GM12878 (cell line): ENCODE measurements around the gene THAP7. TPM values are rescaled to one million over a fixed set of nuclear protein-coding genes. Genes with fewer than 3 reads are reported as not detected.
A peak's percentile ranks its signal among the peaks of the same experiment; 100 is the strongest.

Experiments
- ATAC-seq: fragments of 200-7000 bp; cut with Tn5 transposase; 3 replicates; pipeline ENCODE4 v1.9.1; 2020; ENCODE audit warnings: mild to moderate bottlenecking, moderate library complexity
- BruUV-seq: library from RNA; stranded (reverse); fragments of 400-500 nt; replicated peaks from 2 replicates; lab custom pipeline; 2021; lab: Mats Ljungman, UMichigan
- CTCF ChIA-PET: fragments of 300-600 bp; sonication (Branson Sonifier 250); formaldehyde crosslinking; extraction: SDS; loops from one replicate; lab custom pipeline; 2021; ENCODE audit warnings: inconsistent platforms; lab: Yijun Ruan, JAX
- POLR2A ChIA-PET: fragments of 350-600 bp; formaldehyde crosslinking; extraction: SDS; loops from one replicate; lab custom pipeline; 2021; ENCODE audit warnings: inconsistent platforms; lab: Charles Lee
- RAD21 ChIA-PET: fragments of 300-600 bp; sonication (Branson Sonifier 250); formaldehyde crosslinking; loops from one replicate; lab custom pipeline; 2023; ENCODE audit warnings: antibody characterized with exemption; ENCODE audit not compliant: unreplicated experiment; lab: Charles Lee
- SMC1A ChIA-PET: fragments of 300-600 bp; sonication (Branson Sonifier 250); formaldehyde crosslinking; loops from one replicate; lab custom pipeline; 2023; ENCODE audit not compliant: unreplicated experiment, uncharacterized antibody; lab: Charles Lee
- DNase-seq: peaks from one replicate; pipeline ENCODE4 v3.0.0-alpha.2; 2011; ENCODE audit warnings: low read depth, low spot score
- FAIRE-seq: peaks from 3 replicates; lab custom pipeline; 2011; peaks lifted over from hg19 to GRCh38; lab: Jason Lieb, UNC
- H2AFZ ChIP-seq: 2 replicates; pipeline ENCODE4 v1.6.0; 2011; ENCODE audit warnings: low read depth, low read length, control low read depth; ENCODE audit not compliant: control insufficient read depth
- H3K27ac ChIP-seq: 2 replicates; pipeline ENCODE4 v1.5.1; 2011; ENCODE audit warnings: control low read depth; ENCODE audit not compliant: control insufficient read depth, insufficient read depth
- H3K27me3 ChIP-seq, 2 experiments: replicated peaks in 1 of 2; 2 replicates each; pipeline versions ENCODE4 v1.6.0 to v1.6.1; 2011; ENCODE audit warnings: low read length in 1 of 2; ENCODE audit not compliant: control insufficient read depth in 2 of 2, insufficient read depth in 2 of 2
- H3K36me3 ChIP-seq, 2 experiments: 2 replicates each; pipeline ENCODE4 v1.5.1; 2011; ENCODE audit warnings: low read length in 1 of 2; ENCODE audit not compliant: control insufficient read depth in 2 of 2, insufficient read depth in 2 of 2
- H3K4me1 ChIP-seq: 2 replicates; pipeline ENCODE4 v1.6.1; 2011; ENCODE audit warnings: mild to moderate bottlenecking, low read length, moderate library complexity, mixed read lengths; ENCODE audit not compliant: control insufficient read depth, insufficient read depth
- H3K4me2 ChIP-seq: 2 replicates; pipeline ENCODE4 v1.6.0; 2011; ENCODE audit warnings: control low read depth; ENCODE audit not compliant: control insufficient read depth, insufficient read depth
- H3K4me3 ChIP-seq: fragments of 200-600 bp; sonication (generic); 2 replicates; pipeline ENCODE4 v1.5.1; 2016
- H3K79me2 ChIP-seq: 2 replicates; pipeline ENCODE4 v1.6.0; 2011; ENCODE audit warnings: low read length; ENCODE audit not compliant: control insufficient read depth, insufficient read depth
- H3K9ac ChIP-seq: 2 replicates; pipeline ENCODE4 v1.8.0; 2011; ENCODE audit warnings: low read length, control low read depth, mixed read lengths; ENCODE audit not compliant: control insufficient read depth, insufficient read depth
- H3K9me3 ChIP-seq: replicated peaks from 3 replicates; pipeline ENCODE4 v1.5.1; 2011; ENCODE audit warnings: mild to moderate bottlenecking, low read length; ENCODE audit not compliant: control insufficient read depth, insufficient read depth
- H4K20me1 ChIP-seq: 2 replicates; pipeline ENCODE4 v1.6.0; 2011; ENCODE audit not compliant: control insufficient read depth, insufficient read depth
- CBX5 ChIP-seq: sonication (generic); IDR thresholded peaks from 2 replicates; pipeline ENCODE4 v1.6.1; 2016; ENCODE audit warnings: low read depth, moderate library complexity, mild to moderate bottlenecking, inconsistent platforms
- E2F4 ChIP-seq: IDR thresholded peaks from 2 replicates; pipeline ENCODE4 v1.6.1; 2012; ENCODE audit warnings: low read depth, low read length, improper control_type of control experiment
- FOS ChIP-seq: IDR thresholded peaks from 3 replicates; pipeline ENCODE4 v1.6.1; 2011; ENCODE audit warnings: borderline replicate concordance; ENCODE audit not compliant: insufficient read length; ENCODE audit errors: extremely low read depth
- HDGF ChIP-seq: fragments of 450-650 bp; IDR thresholded peaks from 2 replicates; pipeline ENCODE4 v1.6.1; 2016; ENCODE audit warnings: antibody characterized with exemption
- HSF1 ChIP-seq: fragments of 150-350 bp; IDR thresholded peaks from 2 replicates; pipeline ENCODE4 v1.6.1; 2014; ENCODE audit warnings: mild to moderate bottlenecking, low read depth, low read length
- KLF5 ChIP-seq: fragments of 450-650 bp; IDR thresholded peaks from 2 replicates; pipeline ENCODE4 v1.6.1; 2014; ENCODE audit warnings: mild to moderate bottlenecking; ENCODE audit not compliant: partially characterized antibody
- MAX ChIP-seq: IDR thresholded peaks from 2 replicates; pipeline ENCODE4 v1.6.1; 2012; ENCODE audit warnings: low read depth, low read length, improper control_type of control experiment
- NFIC ChIP-seq: IDR thresholded peaks from 2 replicates; pipeline ENCODE4 v1.6.1; 2012; ENCODE audit warnings: low read depth, mild to moderate bottlenecking, inconsistent platforms, low read length, moderate library complexity
- PML ChIP-seq: IDR thresholded peaks from 2 replicates; pipeline ENCODE4 v1.6.1; 2012; ENCODE audit warnings: low read length, inconsistent platforms
- POLR2A ChIP-seq: IDR thresholded peaks from 2 replicates; pipeline ENCODE4 v1.6.1; 2011; ENCODE audit warnings: low read depth, mild to moderate bottlenecking, low read length
- POLR2AphosphoS2 ChIP-seq: IDR thresholded peaks from 2 replicates; pipeline ENCODE4 v1.6.1; 2011; ENCODE audit warnings: low read depth, mild to moderate bottlenecking, low read length, improper control_type of control experiment, moderate library complexity
- POLR2AphosphoS5 ChIP-seq: IDR thresholded peaks from 2 replicates; pipeline ENCODE4 v1.6.1; 2011; ENCODE audit warnings: mild to moderate bottlenecking, low read length, inconsistent platforms
- RCOR1 ChIP-seq: conservative IDR thresholded peaks from 2 replicates; pipeline ENCODE4 v1.6.1; 2012; ENCODE audit warnings: low read depth, low read length, improper control_type of control experiment
- REST ChIP-seq: IDR thresholded peaks from 2 replicates; pipeline ENCODE4 v1.6.1; 2012; ENCODE audit warnings: mild to moderate bottlenecking, low read depth, low read length
- RUNX3 ChIP-seq: IDR thresholded peaks from 2 replicates; pipeline ENCODE4 v1.6.1; 2012; ENCODE audit warnings: low read length, inconsistent platforms
- SMC3 ChIP-seq: IDR thresholded peaks from 2 replicates; pipeline ENCODE4 v1.6.1; 2011; ENCODE audit warnings: low read length, improper control_type of control experiment, borderline replicate concordance
- YBX1 ChIP-seq: fragments of 450-650 bp; IDR thresholded peaks from 2 replicates; pipeline ENCODE4 v1.6.1; 2016; ENCODE audit warnings: antibody characterized with exemption
- WGBS: methylation state at CpG from one replicate; pipeline ENCODE4 v1.1.6; 2016; ENCODE audit warnings: low lambda C conversion rate; ENCODE audit not compliant: insufficient replicate concordance, insufficient coverage; ENCODE audit errors: missing lambda C conversion rate; 5-methylcytosine and 5-hydroxymethylcytosine counted together
- in situ Hi-C: fragments of 300-500 bp; cut with MboI; formaldehyde crosslinking; loops from 9 replicates; pipeline ENCODE4 v1.14.3; 2018; ENCODE audit warnings: mixed read lengths
- intact Hi-C: fragments of 100-400 bp; cut with micrococcal nuclease; formaldehyde crosslinking; loops from one replicate; pipeline ENCODE4 v1.14.2; 2022; ENCODE audit not compliant: unreplicated experiment
- polyA plus RNA-seq, 11 experiments: library from polyadenylated mRNA; depleted of rRNA in 4 of 11; unstranded in 6 of 11; stranded (reverse) in 5 of 11; fragments of >200 nt; fragmentation: Nextera tagmentation in 4 of 11; fragmentation: Illumina TruSeq in 1 of 11; extraction: Ambion mirVana in 4 of 11; extraction: Trizol in 1 of 11; gene quantifications; 1 replicate in 1 of 11; 2 replicates in 10 of 11; pipeline versions ENCODE4 v1.2.1 to v1.2.3, GENCODE V29; 2011 to 2016; ENCODE audit warnings: inconsistent platforms in 2 of 11, missing spikeins in 2 of 11, low read depth in 1 of 11
- total RNA-seq, 4 experiments: library from RNA; depleted of rRNA in 3 of 4; stranded (reverse); fragments of >200 nt in 3 of 4; fragmentation: Illumina TruSeq in 1 of 4; extraction: Trizol in 1 of 4; gene quantifications; 2 replicates each; pipeline versions ENCODE4 v1.2.1 to v1.2.3, GENCODE V29; 2013 to 2021

The THAP7 gene
- total and polyA plus RNA-seq, 10 of the 15 experiments (the other 5 are each of a cell fraction or from before 2014, with no cell fraction given) = 0.66 to 58.3 (median 26.3) TPM

GRCh38 chr22:21033895-21034294, 32.0 kb upstream of the THAP7 start (continued):
- TF ChIP-seq HSF1 (no peak), NFIC (peak; percentile 68; the same call in 1 of the 2 replicates)

- SMC1A ChIA-PET = interaction anchor here (1.2 kb wide), 1 partner anchor 12 kb away, joined by 3 read pairs; no protein-coding TSS in a partner anchor
- Histone ChIP-seq H3K9ac (no peak overlapping the region), H3K27me3 (no peaks in the 10 kb centered on the region; a peak in 1 of 4 replicates), H2AFZ (no peak overlapping the region), H3K4me2 (no peak overlapping the region), H3K79me2 (no peaks in the 10 kb centered on the region), H3K9me3 (no peaks in the 10 kb centered on the region), H3K27ac (no peak overlapping the region), H3K4me3 (no peak overlapping the region), H4K20me1 (no peaks in the 10 kb centered on the region), H3K4me1 (peaks cover 7% of the 10 kb centered on the region), H3K36me3 (no peaks in the 10 kb centered on the region)
- CTCF ChIA-PET = no interaction called here
- WGBS = 38% methylated on average over 12 of the region's 12 CpGs
- no peak for DNase-seq
- no peak for ATAC-seq
- RAD21 ChIA-PET = interaction anchor here (0.6 kb wide), 1 partner anchor 33 kb away, joined by 3 read pairs; no protein-coding TSS in a partner anchor
- POLR2A ChIA-PET = no interaction called here
- in situ Hi-C loops (no loop called here), intact Hi-C loops (no loop called here)
- FAIRE-seq = no peak
- BruUV-seq = no TSS peak
- TF ChIP-seq KLF5 (no peak), RUNX3 (no peak), CBX5 (no peak), POLR2AphosphoS2 (no peak), YBX1 (no peak), FOS (no peak), PML (no peak), E2F4 (no peak), SMC3 (no peak), MAX (no peak), HDGF (no peak), POLR2A (no peak), POLR2AphosphoS5 (no peak), RCOR1 (no peak), REST (no peak)
These were observed 31.2 kb upstream of the THAP7 start for GRCh38 chr22:21032868-21033688.
